Activated T-cell treated with anti-CD3 and anti-CD28 coated beads for 4 hours (primary cell): ENCODE results near the gene EYS.

ENCODE experiments used
- DNase-seq: peaks from one replicate; pipeline ENCODE4 v3.0.0-alpha.2; 2020

EYS gene

DNA sequence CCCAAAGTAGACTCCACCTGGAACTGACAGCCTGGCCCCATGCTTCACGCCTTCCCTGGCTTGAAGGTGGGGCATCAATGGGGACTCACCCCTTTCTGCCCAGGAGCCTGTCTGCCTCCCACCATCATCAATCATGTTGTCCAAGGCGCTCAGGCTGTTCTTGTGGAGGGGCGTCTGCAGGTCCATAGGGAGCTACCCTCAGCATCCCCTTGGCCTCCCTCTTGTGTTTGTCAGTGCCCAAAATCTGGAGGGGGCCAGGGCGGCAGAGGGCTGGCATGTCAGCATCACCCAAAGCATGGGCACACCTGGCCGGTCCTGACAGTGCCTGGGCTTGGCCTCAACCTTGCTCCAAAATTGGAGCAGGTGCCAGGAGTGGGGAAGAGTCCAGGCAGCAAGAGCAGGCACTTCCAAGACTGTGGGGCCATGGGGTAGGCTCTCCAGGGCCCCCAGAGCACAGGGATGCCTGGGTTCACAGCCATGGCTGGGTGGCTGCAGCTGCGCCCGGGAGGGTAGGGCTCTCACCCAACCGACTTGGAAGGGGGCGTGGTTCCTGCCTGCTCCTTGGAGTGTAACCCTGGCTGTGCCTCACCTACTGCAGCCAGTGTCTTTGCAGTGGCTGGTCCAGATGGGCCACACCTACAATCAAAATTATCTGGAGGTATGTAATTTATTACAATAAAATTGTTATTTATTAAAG is 903.4 kb downstream of the EYS start:
- DNase-seq: no peak

GRCh38 chr6:64792534-64792933 is 914.5 kb downstream of the EYS start:
- DNase-seq: no peak

DNA sequence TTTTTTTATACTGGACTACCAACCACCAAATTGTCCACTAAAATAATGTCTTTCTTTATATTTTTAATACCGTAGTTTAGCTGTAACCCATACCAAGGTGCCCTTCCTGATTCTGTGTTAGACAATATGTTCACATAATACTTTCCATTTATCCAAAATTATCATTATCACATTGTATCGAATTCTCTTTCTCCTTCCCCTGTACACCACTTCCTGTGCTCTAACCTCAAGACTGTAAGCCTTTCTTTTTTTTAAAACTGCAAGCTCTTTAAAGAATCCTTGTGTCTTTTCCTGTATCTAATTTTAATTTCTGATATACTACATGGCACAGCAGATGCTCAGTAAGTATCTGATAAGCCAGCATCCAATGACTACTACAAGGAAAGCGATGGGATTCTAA is 917.5 kb downstream of the EYS start:
- no peak for DNase-seq

DNA sequence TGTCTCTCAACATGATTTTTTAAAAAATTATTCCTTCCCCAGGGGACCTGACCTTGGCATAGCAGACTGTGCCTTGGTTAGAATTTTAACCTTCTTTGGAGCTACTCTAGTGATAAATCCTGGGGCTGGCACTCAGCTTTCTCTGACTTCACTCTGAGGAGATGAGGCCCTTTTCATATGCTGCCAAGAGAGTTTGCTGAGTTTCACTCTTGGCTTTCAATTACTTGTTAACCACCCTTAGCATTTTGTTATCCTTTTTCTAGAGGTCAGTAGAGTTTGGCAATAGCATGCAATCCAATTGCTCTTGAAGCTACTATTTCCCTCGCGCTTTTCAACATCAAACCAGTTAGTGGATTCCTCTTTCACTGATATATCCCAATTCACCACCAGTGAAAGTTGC is 920.3 kb downstream of the EYS start:
- DNase-seq: no peak

- DNase-seq: no peak
Measured at GRCh38 chr6:64782877-64783276, 924.1 kb downstream of the EYS start.

DNA sequence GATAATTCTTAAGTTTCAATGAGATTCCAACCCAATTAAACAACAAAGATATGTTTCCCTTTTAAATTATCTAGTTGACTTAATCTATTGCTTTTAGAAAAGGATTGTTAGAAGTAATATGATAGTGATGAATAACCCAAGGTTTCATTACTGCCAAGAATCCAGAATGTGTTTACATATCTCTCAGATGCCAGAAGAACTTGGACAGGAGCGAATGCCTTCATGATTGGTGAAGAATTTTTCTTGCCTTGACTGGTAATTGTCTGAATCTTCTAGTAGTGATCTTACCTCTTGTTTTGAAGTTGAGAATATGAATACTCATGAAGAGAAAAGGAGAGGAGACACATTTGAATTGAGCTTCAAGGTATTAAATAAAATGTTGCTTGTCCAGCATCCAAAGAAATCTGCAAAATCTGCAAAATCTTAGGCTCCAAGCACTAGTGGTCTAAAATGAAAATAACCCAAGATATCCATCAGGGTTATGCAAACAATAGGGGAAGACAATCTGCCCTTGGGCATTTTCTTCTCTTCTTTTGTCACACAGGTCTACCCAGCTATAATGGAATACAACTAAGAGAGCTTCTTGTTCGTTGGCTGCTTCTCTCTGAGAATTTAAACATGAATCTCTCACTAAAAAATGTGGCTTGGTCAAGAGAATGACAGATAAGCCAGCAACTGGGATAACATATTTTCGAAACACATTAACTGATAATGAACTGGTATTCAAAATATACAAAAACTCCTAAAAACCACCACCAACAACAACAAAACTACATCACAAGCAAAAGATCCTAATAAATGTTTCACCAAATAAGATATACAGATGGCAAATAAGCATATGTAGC is 928.9 kb downstream of the EYS start:
- DNase-seq: no peak

DNA sequence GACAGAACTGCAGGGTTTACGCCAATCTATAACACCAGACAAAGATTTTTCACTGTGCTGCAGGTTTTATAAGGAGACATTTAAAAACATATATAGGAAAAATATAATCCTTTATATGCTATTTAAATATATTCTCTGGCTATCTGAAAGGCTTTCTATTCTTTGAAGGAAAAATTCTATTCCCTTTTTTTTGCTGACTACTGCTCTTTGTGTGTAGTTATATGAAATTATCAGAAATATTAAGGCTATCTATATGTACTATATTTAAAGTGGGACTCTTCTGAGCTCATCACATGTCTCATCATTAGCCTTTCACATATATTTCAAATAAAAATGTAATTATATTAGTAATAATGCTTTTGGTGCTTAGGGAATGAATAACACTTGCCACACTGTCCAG is 930.7 kb downstream of the EYS start:
- no peak for DNase-seq

DNA sequence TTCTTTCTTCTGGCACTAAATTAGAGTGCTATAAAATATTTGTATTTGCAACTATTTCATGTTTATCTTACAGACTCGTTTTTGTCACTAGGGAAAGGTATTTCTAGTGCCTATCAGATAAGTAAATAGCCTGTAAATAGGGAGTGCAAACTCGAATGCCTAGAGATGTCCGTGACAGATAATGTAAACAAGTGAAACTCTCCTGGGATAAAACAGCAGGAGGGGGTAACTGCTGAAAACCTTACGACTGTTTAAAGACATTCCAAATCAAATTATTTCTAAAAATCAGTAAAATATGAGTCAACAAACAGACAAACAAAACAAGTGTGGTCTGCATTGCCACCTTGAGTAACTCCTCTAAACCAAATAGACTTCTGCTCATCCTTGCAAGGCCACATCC is 932.1 kb downstream of the EYS start:
- DNase-seq: no peak

DNA sequence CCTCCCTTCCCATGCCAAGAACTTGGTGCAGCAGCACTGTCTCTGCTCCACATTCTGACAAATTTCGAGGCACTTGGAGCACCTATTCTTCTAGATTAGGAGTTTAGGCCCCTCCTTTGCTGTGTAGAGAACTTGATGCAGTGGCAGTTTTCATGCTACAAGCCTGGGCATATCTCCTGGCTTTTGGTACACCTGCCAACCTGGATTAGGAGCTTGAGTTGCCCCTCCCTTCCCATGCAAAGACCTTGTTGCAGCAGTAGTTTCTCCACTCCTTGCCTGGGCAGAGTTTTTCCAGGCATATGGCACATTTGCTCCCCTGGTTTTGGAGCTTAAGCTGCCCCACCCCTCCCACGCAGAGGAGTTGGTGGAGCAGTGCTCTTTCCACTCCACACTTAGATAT is 956.1 kb downstream of the EYS start:
- DNase-seq: no peak

- DNase-seq: no peak
Measured at GRCh38 chr6:64737418-64737817, 969.6 kb downstream of the EYS start.

- DNase-seq: no peak
Measured at GRCh38 chr6:64736421-64736950, 970.5 kb downstream of the EYS start.

- DNase-seq: no peak
Measured at GRCh38 chr6:64733433-64733832, 973.6 kb downstream of the EYS start.

GRCh38 chr6:64732888-64733287 is 974.1 kb downstream of the EYS start:
- DNase-seq: no peak

GRCh38 chr6:64729522-64729921 is 977.5 kb downstream of the EYS start:
- DNase-seq: no peak

- DNase-seq: no peak
Measured at GRCh38 chr6:64727075-64727474, 980.0 kb downstream of the EYS start.

GRCh38 chr6:64724091-64724490 is 982.9 kb downstream of the EYS start:
- DNase-seq: no peak

DNA sequence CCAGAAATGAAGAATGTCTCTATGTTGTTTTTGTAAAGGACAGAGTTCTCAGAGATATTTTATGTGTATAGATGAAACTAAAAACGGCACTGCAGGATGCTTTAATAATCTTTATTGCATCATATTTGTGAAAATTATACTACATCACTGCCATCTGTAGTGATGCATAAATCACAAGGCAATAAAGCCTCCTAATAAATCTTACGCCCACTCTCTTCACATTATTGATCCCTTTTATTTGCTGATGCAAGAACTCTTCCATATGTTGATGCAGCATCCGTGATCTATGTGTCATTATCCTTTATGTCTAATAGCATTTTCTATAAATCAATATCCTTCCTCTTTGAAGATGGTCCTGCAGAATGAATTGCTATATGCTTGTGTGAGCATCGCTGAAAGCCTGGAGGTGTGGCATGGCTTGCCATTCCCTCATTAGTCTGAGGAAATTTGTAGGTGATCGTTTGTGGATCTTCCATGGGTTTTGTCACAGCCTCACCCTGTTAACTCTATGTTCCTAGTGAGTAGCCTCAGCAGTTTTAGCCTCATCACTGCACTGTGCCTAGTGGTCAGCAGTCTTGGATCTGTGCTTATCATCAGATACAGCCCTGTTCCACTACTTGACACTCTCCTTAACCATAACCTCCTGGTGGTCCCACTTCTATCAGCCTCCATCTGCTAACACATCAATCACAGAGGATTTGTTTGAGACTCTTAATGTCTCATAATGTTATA is 983.5 kb downstream of the EYS start:
- DNase-seq: no peak

GRCh38 chr6:64721865-64722264 is 985.2 kb downstream of the EYS start:
- DNase-seq: no peak

DNA sequence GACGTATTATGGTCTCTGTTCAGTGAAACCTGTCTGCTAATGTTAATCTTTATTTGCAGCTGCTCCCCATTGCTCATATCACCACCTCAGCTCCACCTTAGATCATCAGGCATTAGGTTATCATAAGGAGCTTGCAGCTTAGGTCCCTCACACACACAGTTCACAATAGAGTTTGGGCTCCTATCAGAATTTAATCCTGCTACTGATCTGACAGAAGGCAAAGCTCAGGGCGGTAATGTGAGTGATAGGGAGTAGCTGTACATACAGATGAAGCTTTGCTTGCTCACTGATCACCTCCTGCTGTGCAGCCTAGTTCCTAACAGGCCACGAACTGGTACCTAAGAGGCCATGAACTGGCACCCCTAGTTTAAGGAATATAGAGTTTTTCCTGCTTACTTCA is 989.7 kb downstream of the EYS start:
- DNase-seq: no peak

- DNase-seq: no peak
Measured at GRCh38 chr6:64715624-64716023, 991.4 kb downstream of the EYS start.

GRCh38 chr6:64714073-64714472 is 993.0 kb downstream of the EYS start:
- no peak for DNase-seq

GRCh38 chr6:64713175-64713574 is 993.9 kb downstream of the EYS start:
- DNase-seq: no peak

DNA sequence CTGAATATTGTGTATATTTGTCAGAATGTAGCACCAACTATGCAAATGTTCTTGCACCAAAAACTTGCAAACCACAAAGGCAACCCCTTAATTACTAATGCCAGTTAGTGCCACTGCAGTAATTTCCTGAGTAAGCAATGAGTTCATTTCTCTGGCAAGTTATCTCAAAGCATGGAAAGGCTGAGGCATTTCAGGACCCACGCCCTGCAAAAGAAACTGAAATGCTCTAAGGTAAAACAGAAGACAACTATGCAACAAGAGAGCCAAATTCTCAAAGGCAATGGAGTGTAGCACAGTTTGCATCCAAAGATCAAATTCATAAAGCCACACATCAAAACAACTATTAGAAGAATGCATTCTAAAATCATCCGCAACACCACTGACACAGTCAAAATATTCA is 994.4 kb downstream of the EYS start:
- DNase-seq: no peak

DNA sequence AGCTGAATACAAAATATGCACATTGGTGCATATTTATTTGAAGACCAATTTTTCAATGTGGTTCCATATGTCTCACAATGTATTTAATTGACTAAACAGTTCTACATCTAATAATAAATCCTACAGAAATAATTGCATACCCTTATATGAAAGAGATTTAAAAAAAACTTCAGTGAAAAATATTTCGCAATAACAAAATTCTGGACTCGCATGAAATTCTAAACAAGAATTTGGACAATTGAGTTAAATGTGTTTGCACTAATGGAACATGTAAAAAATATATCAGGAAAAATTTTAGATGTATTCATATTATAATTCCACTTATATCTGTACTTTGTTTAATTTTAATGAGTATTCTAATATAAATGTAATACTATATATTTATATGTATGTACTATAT is 1003.1 kb downstream of the EYS start:
- DNase-seq: no peak
